Measurements from ENCODE around the gene BCR. TPM values are rescaled to one million over a fixed set of nuclear protein-coding genes. Genes with fewer than 3 reads are reported as not detected.
A peak's percentile ranks its signal among the peaks of the same experiment; 100 is the strongest.

The BCR gene
- total RNA-seq (1 to 10 TPM; 6.5 to 7.7 (median 7.0) TPM), polyA plus RNA-seq (1 to 10 TPM; 2.7 to 4.7 (median 4.0) TPM)
- long read RNA-seq, donor 1, full-length matches to known transcripts, result 4 of 5 reads
- long read RNA-seq, donor 1, partial matches to known transcripts, result 1 of 5 reads
- long read RNA-seq, donor 1, other reads (novel, unspliced or antisense), result 0 of 5 reads
- long read RNA-seq, donor 2, full-length matches to known transcripts, result 12 of 27 reads
- long read RNA-seq, donor 2, partial matches to known transcripts, result 12 of 27 reads
- long read RNA-seq, donor 2, other reads (novel, unspliced or antisense), result 3 of 27 reads

DNA sequence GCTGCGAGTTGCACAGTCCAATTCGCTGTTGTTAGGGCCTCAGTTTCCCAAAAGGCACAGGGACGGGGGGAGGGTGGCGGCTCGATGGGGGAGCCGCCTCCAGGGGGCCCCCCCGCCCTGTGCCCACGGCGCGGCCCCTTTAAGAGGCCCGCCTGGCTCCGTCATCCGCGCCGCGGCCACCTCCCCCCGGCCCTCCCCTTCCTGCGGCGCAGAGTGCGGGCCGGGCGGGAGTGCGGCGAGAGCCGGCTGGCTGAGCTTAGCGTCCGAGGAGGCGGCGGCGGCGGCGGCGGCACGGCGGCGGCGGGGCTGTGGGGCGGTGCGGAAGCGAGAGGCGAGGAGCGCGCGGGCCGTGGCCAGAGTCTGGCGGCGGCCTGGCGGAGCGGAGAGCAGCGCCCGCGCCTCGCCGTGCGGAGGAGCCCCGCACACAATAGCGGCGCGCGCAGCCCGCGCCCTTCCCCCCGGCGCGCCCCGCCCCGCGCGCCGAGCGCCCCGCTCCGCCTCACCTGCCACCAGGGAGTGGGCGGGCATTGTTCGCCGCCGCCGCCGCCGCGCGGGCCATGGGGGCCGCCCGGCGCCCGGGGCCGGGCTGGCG, at the start of gene BCR:
TSS of gene BCR (plus strand) at position 209 of the 592 bp plus-strand sequence. CDS start 452 bp downstream, outside the sequence.
- TF ChIP-seq, protein P1, sequence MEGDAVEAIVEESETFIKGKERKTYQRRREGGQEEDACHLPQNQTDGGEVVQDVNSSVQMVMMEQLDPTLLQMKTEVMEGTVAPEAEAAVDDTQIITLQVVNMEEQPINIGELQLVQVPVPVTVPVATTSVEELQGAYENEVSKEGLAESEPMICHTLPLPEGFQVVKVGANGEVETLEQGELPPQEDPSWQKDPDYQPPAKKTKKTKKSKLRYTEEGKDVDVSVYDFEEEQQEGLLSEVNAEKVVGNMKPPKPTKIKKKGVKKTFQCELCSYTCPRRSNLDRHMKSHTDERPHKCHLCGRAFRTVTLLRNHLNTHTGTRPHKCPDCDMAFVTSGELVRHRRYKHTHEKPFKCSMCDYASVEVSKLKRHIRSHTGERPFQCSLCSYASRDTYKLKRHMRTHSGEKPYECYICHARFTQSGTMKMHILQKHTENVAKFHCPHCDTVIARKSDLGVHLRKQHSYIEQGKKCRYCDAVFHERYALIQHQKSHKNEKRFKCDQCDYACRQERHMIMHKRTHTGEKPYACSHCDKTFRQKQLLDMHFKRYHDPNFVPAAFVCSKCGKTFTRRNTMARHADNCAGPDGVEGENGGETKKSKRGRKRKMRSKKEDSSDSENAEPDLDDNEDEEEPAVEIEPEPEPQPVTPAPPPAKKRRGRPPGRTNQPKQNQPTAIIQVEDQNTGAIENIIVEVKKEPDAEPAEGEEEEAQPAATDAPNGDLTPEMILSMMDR (IDR thresholded peaks at IDR 0.05), result no peak
- Histone ChIP-seq H3K27me3 (ENCODE audit: insufficient read depth in 3 of 3, low read length in 2 of 3) (peaks cover 0 to 2% (median 0%) of the 10 kb centered on the region in 3 donors), H3K4me1 (peaks cover 34% of the 10 kb centered on the region), H3K4me3 (peak within 1 kb of the TSS; percentile 68), H3K36me3 (ENCODE audit: insufficient read depth in 1 of 2, low read depth in 1 of 2) (no peaks in the 10 kb centered on the region), H3K27ac (peak within 1 kb of the TSS; percentile 30), H3K9me3 (no peaks in the 10 kb centered on the region)
- DNase-seq (peak; percentile 76 to 78), ATAC-seq (peak; percentile 72 to 90 (median 82))
- WGBS, 3 donors, result 0 to 2% (median 1%) methylated on average over 6 to 83 of the region's 88 CpGs
- intact Hi-C loops (cut with DNase I), result loop anchor here in 1 of 2 donors (5.0 kb wide), 1 partner anchor 37 kb away; no protein-coding TSS in a partner anchor

DNA sequence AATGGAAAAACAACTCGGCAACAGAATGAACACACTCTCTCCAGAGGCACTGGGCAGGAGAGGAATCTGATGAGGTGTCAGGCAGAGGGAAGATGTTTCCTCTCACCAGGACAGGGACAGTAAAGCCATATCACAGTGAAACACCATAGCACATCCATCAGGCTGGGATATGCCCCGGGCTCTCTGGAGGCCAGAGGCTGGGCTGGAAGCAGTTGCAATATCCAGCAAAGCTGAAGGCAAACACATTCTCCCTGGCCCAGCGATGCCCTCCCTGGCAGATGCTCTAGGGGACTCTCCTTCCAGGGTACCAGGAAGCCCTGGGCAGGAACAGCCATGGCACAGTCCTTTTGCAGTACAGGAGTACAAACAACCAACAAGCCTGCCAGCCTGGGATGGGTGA, 49.6 kb upstream of the BCR start:
- TF ChIP-seq, protein P1 (IDR thresholded peaks at IDR 0.05), result no peak
- H3K9me3 ChIP-seq, result no peaks in the 10 kb centered on the region
- H3K36me3 ChIP-seq (ENCODE audit: insufficient read depth in 1 of 2, low read depth in 1 of 2), result no peaks in the 10 kb centered on the region
- DNase-seq (no peak), ATAC-seq (no peak)
- intact Hi-C loops (cut with DNase I), result no loop called here
- 68 to 77% (median 68%) methylated on average over 3 of the region's 3 CpGs for WGBS, 3 donors
- H3K4me1 ChIP-seq, result no peaks in the 10 kb centered on the region
- no peak overlapping the region for H3K27ac ChIP-seq
- no peaks in the 10 kb centered on the region for H3K27me3 ChIP-seq (ENCODE audit: insufficient read depth in 3 of 3, low read length in 2 of 3)
- H3K4me3 ChIP-seq, result no peak overlapping the region

DNA sequence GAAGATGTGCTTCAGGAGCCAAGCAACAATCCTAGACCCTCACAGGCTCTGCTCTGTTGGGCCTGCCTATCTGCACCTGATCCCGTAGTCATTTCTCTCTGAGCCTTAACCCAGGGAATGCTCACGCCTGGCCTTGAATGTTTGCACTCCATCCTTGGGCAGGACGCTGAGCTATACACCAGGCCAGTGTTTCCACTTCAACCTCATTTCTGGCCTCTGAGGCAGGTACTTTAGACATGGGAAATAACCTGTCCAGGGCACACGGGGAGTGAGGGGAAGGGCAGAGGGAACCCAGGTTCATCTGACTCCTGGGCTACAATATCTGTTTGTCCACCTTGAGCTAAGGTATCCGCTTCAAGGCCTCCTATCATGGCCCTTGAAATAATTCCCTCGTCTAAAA, 48.4 kb upstream of the BCR start:
- DNase-seq, result no peak
- intact Hi-C loops (cut with DNase I), result no loop called here
- H3K9me3 ChIP-seq, result no peaks in the 10 kb centered on the region
- TF ChIP-seq, protein P1 (IDR thresholded peaks at IDR 0.05), result no peak
- H3K27ac ChIP-seq, result no peak overlapping the region
- H3K36me3 ChIP-seq (ENCODE audit: insufficient read depth in 1 of 2, low read depth in 1 of 2), result no peaks in the 10 kb centered on the region
- no peak for ATAC-seq
- WGBS, 3 donors, result 76 to 91% (median 79%) methylated on average over 6 of the region's 6 CpGs
- no peak overlapping the region for H3K4me3 ChIP-seq
- no peaks in the 10 kb centered on the region for H3K4me1 ChIP-seq
- H3K27me3 ChIP-seq (ENCODE audit: insufficient read depth in 3 of 3, low read length in 2 of 3), result no peaks in the 10 kb centered on the region

DNA sequence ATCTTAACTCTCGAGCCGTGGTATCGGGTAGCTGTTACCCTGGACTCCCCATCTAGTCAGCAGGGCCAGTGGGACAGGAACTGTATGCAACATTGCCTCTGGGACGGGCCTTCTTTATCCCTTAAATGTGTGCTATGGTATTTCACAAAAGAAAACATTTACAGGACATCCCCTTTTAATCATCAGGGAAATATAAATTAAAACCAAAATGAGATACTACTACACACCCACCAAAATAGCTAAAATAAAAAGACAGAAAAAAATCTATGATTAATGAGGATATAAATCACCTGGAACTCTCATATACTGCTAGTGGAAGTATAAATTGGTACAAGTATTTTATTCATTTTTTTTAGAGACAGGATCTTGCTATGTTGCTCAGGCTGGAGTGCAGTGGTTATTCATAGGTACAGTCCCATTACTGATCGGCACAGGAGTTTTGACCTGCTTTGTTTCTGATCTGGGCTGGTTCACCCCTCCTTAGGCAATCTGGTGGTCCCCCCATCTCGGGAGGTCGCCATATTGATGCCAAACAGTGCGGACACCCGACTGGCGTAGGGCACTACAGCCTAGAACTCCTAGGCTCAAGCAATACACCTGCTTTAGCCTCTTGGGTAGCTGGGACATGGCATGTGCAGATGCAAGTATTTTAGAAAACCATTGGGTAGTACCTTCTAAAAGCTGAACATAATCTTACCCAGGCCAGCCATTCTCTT, 47.8 kb upstream of the BCR start:
- intact Hi-C loops (cut with DNase I), result no loop called here
- H3K36me3 ChIP-seq (ENCODE audit: insufficient read depth in 1 of 2, low read depth in 1 of 2), result no peaks in the 10 kb centered on the region
- no peak overlapping the region for H3K4me3 ChIP-seq
- DNase-seq (no peak), ATAC-seq (no peak)
- 71 to 77% (median 73%) methylated on average over 10 of the region's 10 CpGs for WGBS, 3 donors
- no peaks in the 10 kb centered on the region for H3K9me3 ChIP-seq
- H3K27me3 ChIP-seq (ENCODE audit: insufficient read depth in 3 of 3, low read length in 2 of 3), result no peaks in the 10 kb centered on the region
- no peak overlapping the region for H3K27ac ChIP-seq
- H3K4me1 ChIP-seq, result no peaks in the 10 kb centered on the region
- TF ChIP-seq, protein P1 (IDR thresholded peaks at IDR 0.05), result no peak
